GM21717 (cell line): ENCODE measurements around the gene TGM2.
"Not testable (repeated sequence)": the region's sequence is repeated elsewhere in the genome, so short reads cannot be mapped to it uniquely, and the experiment has no call there.

Experiments
- ATAC-seq: cut with Tn5 transposase; IDR thresholded peaks from one replicate; pipeline ENCODE4 v1.9.1; 2021; ENCODE audit warnings: mild to moderate bottlenecking, moderate library complexity; ENCODE audit not compliant: unreplicated experiment

Gene TGM2

DNA sequence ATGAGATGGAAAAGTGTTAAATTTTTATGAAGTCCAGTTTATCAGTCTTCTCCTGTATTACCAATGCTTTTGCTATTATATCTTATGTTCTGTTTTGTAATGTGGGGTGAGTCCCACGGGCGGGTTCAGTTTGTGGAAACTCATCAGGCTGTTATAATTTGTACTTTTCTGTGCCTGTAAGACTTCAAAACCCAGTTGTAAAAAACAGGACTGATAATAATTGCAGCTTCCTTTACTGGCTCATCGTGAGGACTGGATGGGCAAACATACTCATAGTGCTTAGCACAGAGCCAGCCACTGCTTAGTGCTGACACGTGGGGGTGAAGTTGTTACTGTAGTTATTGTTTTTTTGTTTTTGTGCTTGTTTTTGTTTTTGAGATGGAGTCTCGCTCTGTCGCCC is 45.6 kb downstream of the TGM2 start:
- no peak for ATAC-seq

DNA sequence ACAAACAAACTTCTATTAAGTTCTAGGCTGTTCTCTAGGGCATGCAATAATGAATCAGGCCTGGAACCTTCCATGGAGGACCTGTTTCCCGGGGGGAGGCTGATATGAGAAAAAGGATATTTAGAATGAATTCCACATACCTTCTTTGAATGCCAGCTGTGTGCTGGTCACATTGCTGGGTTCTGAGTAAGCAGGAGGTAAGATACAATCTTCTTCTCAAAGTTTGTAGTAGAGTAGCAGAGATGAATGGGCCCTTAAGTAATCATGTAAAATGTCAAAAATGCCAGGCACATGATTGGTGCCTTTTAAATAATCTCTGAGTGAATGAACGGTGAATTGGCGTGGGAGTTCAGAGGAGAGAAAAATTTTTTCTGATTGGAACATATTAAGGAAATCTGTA is 47.4 kb downstream of the TGM2 start:
- ATAC-seq, result no peak

DNA sequence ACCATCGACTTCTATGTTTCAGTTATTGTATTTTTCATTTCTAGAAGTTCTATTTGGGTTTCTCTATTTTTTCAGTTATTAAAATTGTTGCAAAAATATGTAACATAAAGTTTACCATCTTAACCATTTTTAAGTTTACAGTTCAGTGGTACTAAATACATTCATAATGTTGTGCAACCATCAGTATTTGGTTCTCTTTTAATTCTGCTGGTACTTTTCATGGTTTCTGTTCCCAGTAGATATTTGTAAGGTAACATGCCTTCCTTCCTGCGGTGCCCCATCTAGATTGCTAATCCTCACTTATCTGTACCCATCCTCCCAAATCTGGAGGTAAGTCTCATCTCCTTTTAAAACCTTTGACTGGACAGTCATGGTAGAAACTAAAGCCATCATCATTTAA is 47.9 kb downstream of the TGM2 start:
- no peak for ATAC-seq

GRCh38 chr20:38116409-38117165 is 48.5 kb downstream of the TGM2 start:
- no peak for ATAC-seq

- no peak for ATAC-seq
These were observed 49.2 kb downstream of the TGM2 start for GRCh38 chr20:38115896-38116295.

GRCh38 chr20:38115205-38115604 is 49.9 kb downstream of the TGM2 start:
- no peak for ATAC-seq

- no peak for ATAC-seq
These were observed 50.7 kb downstream of the TGM2 start for GRCh38 chr20:38114353-38114791.

DNA sequence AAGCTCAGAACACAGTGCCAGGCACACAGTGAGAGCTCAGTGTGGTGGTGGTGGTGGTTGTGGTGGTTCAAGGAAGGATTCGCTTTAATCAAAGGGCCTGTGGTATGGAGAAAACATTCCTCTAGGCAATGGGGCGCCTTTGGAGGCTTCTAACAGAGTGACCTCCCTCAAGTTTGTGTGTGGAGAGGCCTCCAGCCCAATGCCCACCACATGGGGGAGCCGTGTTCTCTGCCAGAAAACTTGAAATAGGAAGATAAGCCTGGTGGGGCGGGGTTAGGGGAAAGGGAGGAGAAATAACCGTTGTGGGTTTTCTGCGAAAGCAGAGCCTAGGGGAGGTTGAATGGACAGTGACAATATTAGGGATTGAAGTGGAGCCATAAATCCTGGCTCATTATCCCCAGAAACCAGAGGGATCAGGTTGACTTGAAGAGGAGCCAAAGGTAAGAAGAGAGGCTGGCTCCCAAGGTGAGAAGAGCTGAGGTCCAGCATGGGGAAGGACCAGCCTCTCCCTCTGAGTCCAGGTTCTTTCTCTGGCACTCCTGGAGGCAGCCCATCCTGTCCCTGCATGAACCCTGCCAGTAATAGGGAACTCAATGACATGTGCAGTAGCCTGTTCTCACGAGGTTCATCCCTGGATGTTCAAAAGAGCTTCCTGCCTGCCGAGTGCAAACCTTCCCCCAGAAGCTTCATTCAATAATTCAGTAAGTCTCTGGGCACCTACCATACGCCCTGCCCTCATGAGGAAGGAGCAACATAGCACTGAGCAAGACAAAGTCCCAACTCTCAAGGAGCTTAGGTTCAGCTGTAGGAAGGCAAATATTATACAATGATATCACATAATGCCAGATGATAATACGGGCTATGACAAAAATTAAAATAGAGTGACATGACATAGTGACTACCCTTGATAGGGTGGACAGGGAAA is 51.4 kb downstream of the TGM2 start:
- ATAC-seq, result no peak

DNA sequence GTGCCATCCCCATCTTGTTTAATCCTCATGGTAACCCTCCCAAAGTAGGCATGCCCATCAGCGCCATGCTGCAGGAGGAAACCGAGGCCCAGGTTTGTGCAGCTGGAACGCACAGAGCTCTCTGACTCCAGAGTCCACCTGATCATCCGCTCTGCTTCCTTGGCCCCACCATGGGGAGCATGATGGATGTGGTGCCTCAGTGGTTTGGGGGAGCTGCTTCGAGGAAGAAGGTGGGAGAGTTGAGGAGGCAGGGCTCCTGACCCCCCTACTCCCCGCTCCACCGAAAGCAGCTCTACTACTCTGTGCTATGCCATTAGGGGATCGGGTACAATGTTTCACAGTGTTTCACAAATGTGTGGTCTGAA is 52.2 kb downstream of the TGM2 start:
- no peak for ATAC-seq

- ATAC-seq, result no peak
These were observed 52.7 kb downstream of the TGM2 start for GRCh38 chr20:38112261-38112929.

DNA sequence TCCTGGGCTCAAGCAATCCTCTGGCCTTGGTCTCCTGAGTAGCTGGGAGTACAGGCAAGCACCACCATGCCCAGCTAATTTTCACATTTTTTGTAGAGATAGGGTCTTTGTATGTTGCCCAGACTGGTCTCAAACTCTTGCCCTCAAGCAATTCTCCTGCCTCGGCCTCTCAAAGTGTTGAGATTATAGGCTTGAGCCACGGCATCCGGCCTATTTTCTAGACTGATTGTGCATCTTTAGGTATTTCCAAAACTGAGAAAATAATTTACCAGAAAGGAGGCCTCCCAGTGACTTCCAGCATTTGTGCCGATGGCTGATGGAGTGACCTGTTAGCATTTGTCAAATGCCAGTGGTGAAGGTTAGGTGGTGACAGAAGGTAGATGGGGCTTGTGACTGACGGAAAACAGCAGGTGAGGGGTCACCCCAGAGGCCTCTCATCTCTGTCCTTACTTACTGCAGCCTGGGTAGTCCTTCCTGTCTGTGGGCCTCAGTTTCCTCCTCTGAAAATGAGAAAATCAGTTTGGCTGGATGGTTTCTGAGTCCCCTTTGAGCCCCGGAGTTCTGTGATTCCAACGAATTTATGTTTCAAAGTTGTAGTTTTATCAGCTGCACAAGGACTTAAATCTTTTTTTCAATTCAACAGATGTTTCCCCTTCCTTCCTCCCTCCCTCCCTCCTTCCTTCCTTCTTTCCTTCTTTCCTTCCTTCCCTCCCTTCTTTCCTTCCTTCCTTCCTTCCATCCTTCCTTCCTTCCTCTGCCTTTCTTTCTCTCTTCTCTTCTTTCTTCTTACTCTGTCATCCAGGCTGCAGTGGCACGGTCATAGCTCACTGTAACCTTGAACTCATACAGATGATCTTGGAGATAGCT is 53.5 kb downstream of the TGM2 start:
- no peak for ATAC-seq

DNA sequence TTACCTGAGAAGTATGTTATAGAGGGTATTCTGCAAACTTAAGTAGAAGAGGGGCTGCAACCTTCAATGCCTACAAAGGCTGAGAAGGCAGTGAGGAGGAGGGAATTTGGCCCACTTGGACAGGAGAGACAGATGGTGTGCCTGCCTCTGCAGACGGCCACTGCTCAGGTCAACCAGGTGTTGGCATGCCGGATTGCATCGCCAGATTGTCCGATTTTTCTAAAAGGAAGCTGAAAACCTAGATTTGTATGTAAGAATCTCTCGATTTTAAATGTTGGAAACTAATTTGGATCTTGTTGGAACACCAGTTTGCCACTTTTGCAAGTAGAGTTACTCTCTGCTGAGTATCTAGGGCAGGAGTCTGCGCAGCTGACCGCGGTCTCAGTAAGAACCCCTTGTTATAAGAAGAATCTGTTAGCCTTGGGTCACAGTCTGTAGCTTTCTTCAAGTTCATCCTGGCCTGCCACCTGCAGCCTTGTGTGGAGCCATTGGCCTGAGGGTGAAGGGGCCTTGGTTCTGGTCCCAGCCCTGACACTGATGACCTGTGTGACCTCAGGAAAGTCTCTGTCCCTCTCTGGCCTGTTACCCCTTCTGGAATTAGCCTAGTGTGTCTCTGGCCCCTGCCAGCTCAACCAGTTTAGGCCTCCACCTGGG is 54.4 kb downstream of the TGM2 start:
- no peak for ATAC-seq

GRCh38 chr20:38109591-38110524 is 55.2 kb downstream of the TGM2 start:
- no peak for ATAC-seq

GRCh38 chr20:38108986-38109541 is 56.0 kb downstream of the TGM2 start:
- no peak for ATAC-seq

DNA sequence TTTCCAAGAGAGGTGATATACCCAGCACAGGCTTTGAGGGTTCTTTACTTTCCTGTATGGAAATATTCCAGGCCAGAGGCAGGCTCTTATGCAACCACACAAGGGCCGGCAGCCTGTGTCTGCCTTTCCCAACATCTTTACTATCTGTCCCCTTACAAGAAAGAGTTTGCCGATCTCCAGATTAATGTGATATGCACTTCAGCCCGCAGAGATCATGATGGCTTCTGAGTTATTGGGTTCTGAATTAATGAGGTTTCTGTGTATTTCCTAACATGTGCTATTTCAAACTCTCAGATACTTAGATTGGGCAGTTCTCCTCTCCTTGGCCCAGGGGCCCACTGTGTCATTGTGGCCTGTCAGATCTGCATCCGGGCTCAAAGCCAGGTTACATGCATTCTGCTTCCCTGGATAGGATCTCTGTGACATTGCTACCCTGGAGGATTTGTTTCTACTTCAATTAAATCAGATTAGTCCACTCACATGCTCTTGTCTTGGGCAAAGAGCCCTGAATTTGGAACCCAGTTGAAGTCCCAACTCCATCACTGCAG is 56.6 kb downstream of the TGM2 start:
- ATAC-seq, result no peak

DNA sequence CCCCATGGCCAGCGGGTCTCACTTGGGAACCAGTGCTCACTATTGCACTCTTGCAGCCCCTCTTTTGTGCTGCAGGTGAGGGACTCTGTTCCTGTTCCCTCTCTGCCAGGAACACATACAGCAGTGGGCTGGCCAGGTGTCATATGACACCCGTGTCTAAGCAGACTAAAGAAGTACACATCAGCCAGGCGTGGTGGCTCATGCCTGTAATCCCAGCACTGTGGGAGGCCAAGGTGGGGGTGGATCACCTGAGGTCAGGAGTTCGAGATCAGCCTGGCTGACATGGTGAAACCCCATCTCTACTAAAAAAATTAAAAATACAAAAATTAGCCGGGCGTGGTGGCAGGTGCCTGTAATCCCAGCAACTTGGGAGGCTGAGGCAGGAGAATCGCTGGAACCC is 57.2 kb downstream of the TGM2 start:
- not testable (repeated sequence) for ATAC-seq

- ATAC-seq, result not testable (repeated sequence)
These were observed 57.7 kb downstream of the TGM2 start for GRCh38 chr20:38107386-38107785.

DNA sequence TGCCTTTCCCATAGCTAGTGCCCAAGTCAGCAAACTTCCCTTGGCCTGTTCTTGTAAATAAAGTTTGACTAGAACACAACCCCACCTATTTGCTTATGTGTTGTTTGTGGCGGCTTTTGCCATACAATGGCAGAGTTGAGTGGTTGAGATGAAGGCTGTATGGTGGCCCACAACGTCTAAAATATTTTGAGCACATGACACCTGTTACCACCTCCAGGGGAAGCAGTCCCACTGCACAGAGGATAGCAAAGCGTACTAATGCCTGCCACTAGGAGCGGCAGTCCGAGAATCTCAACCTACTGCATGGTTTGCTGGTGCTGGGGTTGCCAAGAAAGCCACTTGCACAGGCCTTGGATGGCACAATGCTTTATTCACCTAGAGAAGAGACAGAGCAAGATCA is 58.6 kb downstream of the TGM2 start:
- ATAC-seq, result no peak
